Liver (tissue), 9 donors: ENCODE data around the gene PAPPA. TPM values are rescaled to one million over a fixed set of nuclear protein-coding genes. Genes with fewer than 3 reads are reported as not detected.

Experiments
- DNase-seq: peaks from one replicate; pipeline ENCODE4 v3.0.0-alpha.2; 2017; ENCODE audit warnings: low spot score
- H3K27ac ChIP-seq, 2 donors: one replicate each; pipeline ENCODE4 v1.7.0; 2013; ENCODE audit warnings: inconsistent platforms in 2 of 2, low read length in 2 of 2, control low read depth in 1 of 2, low read depth in 1 of 2, mild to moderate bottlenecking in 1 of 2
- H3K27me3 ChIP-seq, 4 donors: one replicate each; pipeline versions ENCODE4 v1.6.1 to v1.7.0; 2013; ENCODE audit warnings: low read length in 3 of 4, inconsistent platforms in 1 of 4, mild to moderate bottlenecking in 1 of 4, moderate library complexity in 1 of 4; ENCODE audit not compliant: control insufficient read depth in 4 of 4, insufficient read depth in 4 of 4
- H3K36me3 ChIP-seq, 4 donors: one replicate each; pipeline versions ENCODE4 v1.6.1 to v1.7.0; 2013; ENCODE audit warnings: low read length in 3 of 4, mild to moderate bottlenecking in 3 of 4, low read depth in 1 of 4, moderate library complexity in 1 of 4; ENCODE audit not compliant: control insufficient read depth in 4 of 4, insufficient read depth in 3 of 4
- H3K4me1 ChIP-seq, 4 donors: one replicate each; pipeline versions ENCODE4 v1.6.1 to v1.7.0; 2013; ENCODE audit warnings: low read length in 3 of 4, mild to moderate bottlenecking in 3 of 4, moderate library complexity in 1 of 4; ENCODE audit not compliant: control insufficient read depth in 4 of 4, insufficient read depth in 4 of 4
- H3K4me3 ChIP-seq, 3 donors: one replicate each; pipeline versions ENCODE4 v1.6.1 to v1.7.0; 2013; ENCODE audit warnings: low read length in 3 of 3, control low read depth in 1 of 3, low read depth in 1 of 3, mild to moderate bottlenecking in 1 of 3
- H3K9ac ChIP-seq, 2 donors: one replicate each; pipeline ENCODE4 v1.7.0; 2013; ENCODE audit warnings: low read length in 2 of 2, mild to moderate bottlenecking in 2 of 2, moderate library complexity in 2 of 2, control low read depth in 1 of 2, low read depth in 1 of 2
- H3K9me3 ChIP-seq, 4 donors: one replicate each; pipeline versions ENCODE4 v1.6.1 to v1.7.0; 2013; ENCODE audit warnings: low read length in 3 of 4; ENCODE audit not compliant: control insufficient read depth in 4 of 4
- ATF3 ChIP-seq: IDR thresholded peaks from 2 replicates; pipeline ENCODE4 v1.6.1; 2016; ENCODE audit warnings: antibody characterized with exemption
- FOXA2 ChIP-seq: IDR thresholded peaks from 2 replicates; pipeline ENCODE4 v1.6.1; 2016; ENCODE audit warnings: antibody characterized with exemption
- HNF4A ChIP-seq, 2 donors: conservative IDR thresholded peaks; 2 replicates each; pipeline ENCODE4 v1.6.1; 2016; ENCODE audit warnings: antibody characterized with exemption in 2 of 2, mild to moderate bottlenecking in 2 of 2
- JUND ChIP-seq, 2 donors: IDR thresholded peaks; 2 replicates each; pipeline ENCODE4 v1.6.1; 2016; ENCODE audit warnings: antibody characterized with exemption in 2 of 2
- MAX ChIP-seq: IDR thresholded peaks from 2 replicates; pipeline ENCODE4 v1.6.1; 2016; ENCODE audit warnings: antibody characterized with exemption
- NR2F2 ChIP-seq: IDR thresholded peaks from 2 replicates; pipeline ENCODE4 v1.6.1; 2016; ENCODE audit warnings: antibody characterized with exemption
- RAD21 ChIP-seq, 2 donors: IDR thresholded peaks; 2 replicates each; pipeline ENCODE4 v1.6.1; 2016; ENCODE audit warnings: antibody characterized with exemption in 2 of 2, mild to moderate bottlenecking in 2 of 2
- REST ChIP-seq: IDR thresholded peaks from 2 replicates; pipeline ENCODE4 v1.6.1; 2016; ENCODE audit warnings: antibody characterized with exemption, mild to moderate bottlenecking
- RXRA ChIP-seq, 2 donors: IDR thresholded peaks; 2 replicates each; pipeline ENCODE4 v1.6.1; 2017 to 2018; ENCODE audit warnings: antibody characterized with exemption in 2 of 2, mild to moderate bottlenecking in 1 of 2
- YY1 ChIP-seq: IDR thresholded peaks from 2 replicates; pipeline ENCODE4 v1.6.1; 2016; ENCODE audit warnings: antibody characterized with exemption, mild to moderate bottlenecking
- ZBTB33 ChIP-seq: IDR thresholded peaks from 2 replicates; pipeline ENCODE4 v1.6.1; 2016; ENCODE audit warnings: antibody characterized with exemption
- WGBS: extraction: QIAGEN DNeasy Blood & Tissue Kit; methylation state at CpG from one replicate; pipeline ENCODE4 v1.1.7; 2013; 5-methylcytosine and 5-hydroxymethylcytosine counted together
- polyA plus RNA-seq, 2 donors: library from polyadenylated mRNA; stranded (reverse) in 1 of 2; unstranded in 1 of 2; fragments of 200-250 nt in 1 of 2; fragments of >200 nt in 1 of 2; fragmentation: Nextera tagmentation in 1 of 2; extraction: Ambion mirVana in 1 of 2; gene quantifications; one replicate each; pipeline versions ENCODE4 v1.2.1 to v1.2.3, GENCODE V29; 2013 to 2015
- total RNA-seq, 2 donors: library from RNA; depleted of rRNA; stranded (reverse); fragments of >200 nt; gene quantifications; one replicate each; pipeline ENCODE4 v1.2.3, GENCODE V29; 2014
- donor health status: healthy.
- donor health status: healthy.
- donor health status: healthy.
- donor health status: healthy.
- donor health status: healthy.

PAPPA gene
- total and polyA plus RNA-seq, 4 donors = 0.03 to 0.33 (median 0.20) TPM

- no peaks in the 10 kb centered on the region for H3K36me3 ChIP-seq
- H3K4me1 ChIP-seq = peaks cover 3 to 19% (median 5%) of the 10 kb centered on the region in 4 donors
- H3K9ac ChIP-seq = no peak overlapping the region
- TF ChIP-seq NR2F2 = no peak
- TF ChIP-seq RAD21 (IDR thresholded peaks at IDR 0.05) = no peak
- no peak for TF ChIP-seq FOXA2
- no peak for TF ChIP-seq REST
- TF ChIP-seq JUND (IDR thresholded peaks at IDR 0.05) = no peak
- no peak for TF ChIP-seq MAX
- no peak for TF ChIP-seq YY1
- no peak for TF ChIP-seq ATF3
- no peak for TF ChIP-seq HNF4A (conservative IDR thresholded peaks at IDR 0.05)
- no peak for TF ChIP-seq RXRA (IDR thresholded peaks at IDR 0.05)
- peak overlapping the region in 1 of 3 donors; percentile 61 for H3K4me3 ChIP-seq
- peak overlapping the region in 1 of 2 donors; percentile 54 for H3K27ac ChIP-seq
- peaks cover 0 to 16% (median 8%) of the 10 kb centered on the region in 4 donors for H3K27me3 ChIP-seq
- DNase-seq = no peak
- H3K9me3 ChIP-seq = no peaks in the 10 kb centered on the region
- 6% methylated on average over 27 of the region's 27 CpGs for WGBS
Measured at GRCh38 chr9:116154976-116155697, 1.5 kb downstream of the PAPPA start.

- H3K9ac ChIP-seq = no peak overlapping the region
- H3K9me3 ChIP-seq = no peaks in the 10 kb centered on the region
- H3K4me1 ChIP-seq = peaks cover 3 to 19% (median 5%) of the 10 kb centered on the region in 4 donors
- peaks cover 0 to 16% (median 9%) of the 10 kb centered on the region in 4 donors for H3K27me3 ChIP-seq
- peak overlapping the region in 1 of 3 donors; percentile 18 for H3K4me3 ChIP-seq
- no peak for DNase-seq
- WGBS = 10% methylated on average over 10 of the region's 10 CpGs
- no peaks in the 10 kb centered on the region for H3K36me3 ChIP-seq
- no peak overlapping the region for H3K27ac ChIP-seq
- TF ChIP-seq ZBTB33 = no peak
- TF ChIP-seq MAX = no peak
- no peak for TF ChIP-seq REST
- no peak for TF ChIP-seq HNF4A (conservative IDR thresholded peaks at IDR 0.05)
- no peak for TF ChIP-seq NR2F2
Measured at GRCh38 chr9:116155698-116156039, 2.1 kb downstream of the PAPPA start.
